ENCODE data around the gene JMJD1C. TPM values are rescaled to one million over a fixed set of nuclear protein-coding genes. Genes with fewer than 3 reads are reported as not detected.
"Not testable (repeated sequence)": the region's sequence is repeated elsewhere in the genome, so short reads cannot be mapped to it uniquely, and the experiment has no call there.

The JMJD1C gene
- total RNA-seq, 1 donor from 2014 or later = 133 TPM

- no peak for DNase-seq (ENCODE audit: low read depth in 2 of 2)
Measured at GRCh38 chr10:63294781-63295180, 171.0 kb downstream of the JMJD1C start.

- DNase-seq (ENCODE audit: low read depth in 2 of 2) = not testable (repeated sequence)
Measured at GRCh38 chr10:63292847-63293246, 172.9 kb downstream of the JMJD1C start.

GRCh38 chr10:63288170-63288569 is 177.6 kb downstream of the JMJD1C start:
- no peak for DNase-seq (ENCODE audit: low read depth in 2 of 2)

- DNase-seq (ENCODE audit: low read depth in 2 of 2) = no peak
Measured at GRCh38 chr10:63286754-63287264, 179.0 kb downstream of the JMJD1C start.

GRCh38 chr10:63286340-63286739 is 179.4 kb downstream of the JMJD1C start:
- no peak for DNase-seq (ENCODE audit: low read depth in 2 of 2)

GRCh38 chr10:63283901-63284300 is 181.9 kb downstream of the JMJD1C start:
- not testable (repeated sequence) for DNase-seq (ENCODE audit: low read depth in 2 of 2)

- no peak for DNase-seq (ENCODE audit: low read depth in 2 of 2)
Measured at GRCh38 chr10:63283093-63283492, 182.7 kb downstream of the JMJD1C start.

- no peak for DNase-seq (ENCODE audit: low read depth in 2 of 2)
Measured at GRCh38 chr10:63281967-63282366, 183.8 kb downstream of the JMJD1C start.

- no peak for DNase-seq (ENCODE audit: low read depth in 2 of 2)
Measured at GRCh38 chr10:63280386-63280785, 185.4 kb downstream of the JMJD1C start.

GRCh38 chr10:63275094-63275493 is 190.7 kb downstream of the JMJD1C start:
- no peak for DNase-seq (ENCODE audit: low read depth in 2 of 2)

- peak; percentile 86 to 91 for DNase-seq (ENCODE audit: low read depth in 2 of 2)
Measured at GRCh38 chr10:63273577-63273976, 192.2 kb downstream of the JMJD1C start.

GRCh38 chr10:63268798-63269503 is 196.8 kb downstream of the JMJD1C start:
- DNase-seq (ENCODE audit: low read depth in 2 of 2) = peak; percentile 99

GRCh38 chr10:63268149-63268797 is 197.5 kb downstream of the JMJD1C start:
- peak; percentile 54 to 69 for DNase-seq (ENCODE audit: low read depth in 2 of 2)

GRCh38 chr10:63267414-63268148 is 198.2 kb downstream of the JMJD1C start:
- DNase-seq (ENCODE audit: low read depth in 2 of 2) = peak; percentile 86 to 91

GRCh38 chr10:63266391-63267316 is 199.1 kb downstream of the JMJD1C start:
- DNase-seq (ENCODE audit: low read depth in 2 of 2) = no peak

- no peak for DNase-seq (ENCODE audit: low read depth in 2 of 2)
Measured at GRCh38 chr10:63265683-63266235, 200.0 kb downstream of the JMJD1C start.

- DNase-seq (ENCODE audit: low read depth in 2 of 2) = peak; percentile 69 to 72
Measured at GRCh38 chr10:63265222-63265617, 200.6 kb downstream of the JMJD1C start.

- no peak for DNase-seq (ENCODE audit: low read depth in 2 of 2)
Measured at GRCh38 chr10:63264617-63265221, 201.1 kb downstream of the JMJD1C start.

- no peak for DNase-seq (ENCODE audit: low read depth in 2 of 2)
Measured at GRCh38 chr10:63262430-63263073, 203.2 kb downstream of the JMJD1C start.

- DNase-seq (ENCODE audit: low read depth in 2 of 2) = no peak
Measured at GRCh38 chr10:63261496-63261895, 204.3 kb downstream of the JMJD1C start.

All from lung microvascular endothelial cell (primary cell).